HG03575 (cell line): ENCODE data around the gene PLA2G4B.

ENCODE experiments used
- ATAC-seq: cut with Tn5 transposase; IDR thresholded peaks from one replicate; pipeline ENCODE4 v1.9.1; 2021; ENCODE audit not compliant: unreplicated experiment, insufficient number of reproducible peaks, low FRiP score; ENCODE audit errors: extremely low read depth

The PLA2G4B gene

DNA sequence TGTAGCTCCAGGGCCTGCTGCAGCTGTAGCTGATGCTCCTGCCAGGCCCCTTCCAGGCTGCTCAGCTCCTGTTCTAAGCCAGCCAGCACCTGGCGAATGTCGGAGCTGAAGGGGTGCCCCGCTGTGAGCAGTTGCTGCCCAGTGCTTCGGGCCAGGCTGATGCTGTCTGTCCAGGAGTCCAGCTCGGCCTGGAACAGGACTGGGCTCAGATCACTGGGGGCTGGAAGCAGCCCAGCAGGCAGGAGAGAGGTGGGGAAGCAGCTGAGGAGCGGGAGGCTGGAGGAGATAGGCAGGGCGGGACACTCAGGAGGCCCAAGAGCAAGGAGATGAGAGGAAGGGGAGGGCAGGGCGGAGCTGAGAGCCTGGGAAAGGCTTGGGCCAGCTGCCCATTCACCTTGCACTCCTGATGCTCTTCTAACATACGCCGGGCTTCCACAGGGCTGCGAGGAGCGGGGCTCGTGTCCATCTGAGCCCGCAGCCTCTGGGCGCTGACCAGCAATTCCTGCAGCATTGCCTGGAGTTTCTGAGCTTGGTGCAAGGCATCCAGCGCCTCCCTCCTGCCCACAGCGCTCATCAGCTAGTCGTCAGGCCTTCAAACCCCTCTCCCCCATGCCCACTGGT lies 23.2 kb downstream of the PLA2G4B start:
- ATAC-seq = no peak

DNA sequence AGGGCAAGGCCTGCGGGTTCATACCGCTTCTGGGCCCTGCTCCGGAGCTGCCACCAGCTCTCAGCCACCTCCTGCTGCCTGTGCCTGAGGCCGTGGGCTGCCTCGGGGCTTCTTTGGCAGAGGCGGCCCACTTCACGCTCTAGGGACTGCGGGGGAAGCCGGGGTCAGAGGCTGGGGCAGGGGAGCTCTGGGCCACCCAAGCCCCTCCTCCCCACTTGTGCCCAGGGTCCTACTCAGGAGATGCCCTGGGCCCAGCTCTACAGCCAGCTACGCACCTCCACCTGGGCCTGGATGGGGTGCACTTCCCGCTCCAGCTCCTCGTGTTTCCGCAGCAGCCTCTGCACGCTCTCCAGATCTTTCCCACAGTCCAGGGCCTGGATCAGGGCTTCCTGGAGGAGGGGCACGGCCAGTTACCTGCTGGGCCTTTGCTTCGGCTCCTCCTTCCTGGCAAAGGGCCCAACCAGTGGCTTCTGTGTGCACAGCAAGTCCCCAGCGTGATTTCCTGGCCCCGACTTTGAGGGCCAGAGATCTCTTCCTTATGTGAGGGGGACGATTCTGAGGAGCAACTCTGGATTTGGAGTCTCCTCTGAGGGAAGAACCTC lies 24.0 kb downstream of the PLA2G4B start:
- ATAC-seq = no peak

DNA sequence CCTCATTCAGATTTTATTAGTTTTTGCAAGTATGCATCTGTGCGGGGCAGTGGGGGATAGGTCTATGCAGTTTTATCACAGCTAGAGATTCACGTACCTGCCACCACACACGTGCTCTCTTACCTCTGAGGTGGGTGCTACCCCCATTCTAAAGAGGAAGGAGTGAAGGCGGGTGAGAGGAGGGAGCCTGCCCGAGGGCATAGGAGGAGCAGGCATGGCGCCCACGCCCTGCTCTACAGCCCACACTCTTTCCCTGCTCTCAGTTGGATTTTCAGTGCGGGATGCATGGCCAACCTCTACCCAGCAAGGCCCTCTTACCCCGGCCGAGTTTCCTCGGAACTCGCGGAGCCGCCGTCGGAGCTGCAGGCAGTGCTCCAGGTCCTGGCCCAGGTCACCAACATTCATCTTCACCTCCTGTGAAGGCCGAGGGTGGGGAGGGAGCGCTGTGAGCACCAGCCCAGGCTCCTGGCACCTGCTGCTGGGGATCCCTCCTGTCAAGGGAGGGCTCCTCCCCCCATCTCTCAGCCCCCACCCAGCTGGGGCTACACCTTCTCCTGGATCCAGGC lies 26.9 kb downstream of the PLA2G4B start:
- no peak for ATAC-seq

DNA sequence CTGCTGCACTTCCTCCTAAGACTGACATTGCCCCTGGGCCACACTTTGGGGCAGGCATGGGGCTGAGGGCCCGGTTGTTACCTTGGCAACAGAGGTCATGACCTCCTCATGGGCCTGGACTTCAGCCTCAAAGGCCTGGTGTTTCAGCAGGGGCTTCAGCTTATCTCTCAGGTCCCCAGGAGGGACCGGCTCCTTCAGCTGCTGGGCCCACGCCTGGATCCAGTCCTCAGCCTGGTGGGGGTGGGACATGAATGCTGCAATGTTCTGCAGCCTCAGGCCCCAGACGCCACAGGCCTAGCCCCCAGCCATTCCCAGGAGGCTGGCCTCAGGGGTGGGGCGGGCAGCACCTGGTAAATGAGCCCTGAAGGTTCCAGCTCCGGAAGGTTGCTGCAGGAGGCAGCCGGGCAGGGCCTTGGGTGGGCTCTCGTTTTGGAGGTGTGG lies 27.6 kb downstream of the PLA2G4B start:
- no peak for ATAC-seq

DNA sequence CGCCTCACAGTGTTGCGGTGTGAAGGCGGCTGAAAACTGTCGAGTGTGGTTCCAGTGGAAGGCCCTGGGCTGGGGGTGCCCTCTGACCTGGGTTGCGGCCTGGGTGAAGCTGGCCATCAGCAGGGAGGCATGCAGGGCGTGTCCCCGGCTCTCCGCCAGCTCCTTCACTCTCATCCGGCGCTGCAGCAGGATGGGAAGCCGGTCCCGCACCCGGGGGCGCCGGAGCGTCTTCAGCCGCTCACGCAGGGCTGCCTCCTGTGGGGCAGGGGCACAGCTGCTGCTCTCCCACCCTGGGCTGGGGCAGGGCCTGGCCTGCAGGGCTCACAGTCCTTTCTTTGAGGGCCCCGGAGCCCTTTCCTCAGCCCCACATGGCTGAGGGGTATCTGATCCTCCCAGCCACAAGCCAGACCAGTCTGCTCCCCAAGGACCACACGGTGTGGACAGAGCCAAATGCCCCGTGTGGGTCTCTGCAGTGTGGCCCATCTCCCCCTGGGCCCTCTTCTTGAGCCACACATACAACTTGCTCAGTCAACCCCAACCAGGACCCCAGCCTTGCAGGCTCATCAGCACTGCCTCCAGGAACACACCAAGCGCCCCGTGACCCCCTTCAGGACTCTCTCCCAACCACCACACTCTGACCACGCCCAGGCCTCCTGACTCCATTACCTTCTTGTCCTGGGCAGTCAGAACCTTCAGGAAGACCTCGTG lies 28.4 kb downstream of the PLA2G4B start:
- no peak for ATAC-seq

DNA sequence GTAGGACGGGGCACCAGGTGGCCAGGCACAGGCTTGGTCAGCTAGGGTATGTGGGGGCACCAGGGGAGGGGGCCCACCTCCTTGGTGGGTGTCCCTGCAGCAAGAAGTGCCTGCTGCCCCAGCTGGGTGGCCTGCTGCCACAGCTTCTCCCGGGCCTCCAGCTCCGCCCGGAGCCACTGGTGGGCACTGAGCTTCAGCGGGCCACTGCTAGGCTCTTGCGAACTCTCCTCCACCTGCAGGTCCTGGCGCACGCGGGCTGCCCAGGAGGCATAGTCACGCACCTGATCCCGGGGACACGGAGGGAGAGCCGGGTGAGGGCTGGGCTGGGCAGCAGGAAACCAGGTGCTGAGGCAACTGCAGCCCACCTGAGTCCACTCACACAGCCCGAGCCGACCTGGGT lies 29.7 kb downstream of the PLA2G4B start:
- ATAC-seq = no peak

DNA sequence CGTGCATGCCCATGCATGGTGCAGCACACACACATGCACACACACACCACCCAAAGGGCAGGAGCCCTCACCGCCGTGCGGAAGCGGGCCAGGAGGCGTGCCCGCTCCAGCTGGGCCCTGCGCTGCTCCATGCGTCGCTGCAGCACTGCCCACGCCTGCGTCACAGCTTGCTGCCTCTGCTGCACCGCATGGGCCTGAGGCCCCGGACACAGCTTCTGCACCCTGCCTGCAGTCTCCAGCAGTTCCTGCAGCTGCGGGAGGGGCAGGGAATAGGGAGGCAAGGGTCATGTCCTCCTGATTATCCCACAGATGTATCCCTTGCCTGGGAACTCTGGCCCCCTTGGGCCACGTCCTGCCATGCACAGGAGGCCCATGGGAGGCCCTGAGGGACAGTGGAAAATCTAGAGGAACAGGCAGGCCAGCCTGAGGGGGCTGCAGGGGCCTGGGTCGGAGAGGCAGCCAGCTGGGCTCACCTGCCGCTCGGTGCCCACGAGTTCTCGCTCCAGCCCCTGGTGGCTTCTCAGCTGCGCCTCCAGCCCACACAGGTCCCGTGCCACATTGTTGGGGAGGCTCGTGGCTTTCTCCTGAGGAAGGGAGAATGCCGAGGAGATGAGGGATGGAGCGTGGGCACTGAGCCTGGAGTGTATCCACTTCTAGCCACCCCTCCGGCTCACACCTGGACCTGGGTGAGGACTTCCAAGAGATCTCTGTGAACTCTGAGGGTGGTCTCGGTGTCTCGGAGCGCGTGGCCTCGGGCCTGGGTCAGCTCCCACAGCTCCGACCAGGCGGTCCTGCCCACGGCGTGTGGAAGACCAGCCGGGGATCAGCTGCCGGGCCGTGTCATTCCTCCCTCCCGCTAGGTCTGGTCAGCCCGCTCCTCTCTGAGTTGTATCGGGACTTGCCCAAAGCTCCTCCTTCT lies 31.4 kb downstream of the PLA2G4B start:
- ATAC-seq = no peak

DNA sequence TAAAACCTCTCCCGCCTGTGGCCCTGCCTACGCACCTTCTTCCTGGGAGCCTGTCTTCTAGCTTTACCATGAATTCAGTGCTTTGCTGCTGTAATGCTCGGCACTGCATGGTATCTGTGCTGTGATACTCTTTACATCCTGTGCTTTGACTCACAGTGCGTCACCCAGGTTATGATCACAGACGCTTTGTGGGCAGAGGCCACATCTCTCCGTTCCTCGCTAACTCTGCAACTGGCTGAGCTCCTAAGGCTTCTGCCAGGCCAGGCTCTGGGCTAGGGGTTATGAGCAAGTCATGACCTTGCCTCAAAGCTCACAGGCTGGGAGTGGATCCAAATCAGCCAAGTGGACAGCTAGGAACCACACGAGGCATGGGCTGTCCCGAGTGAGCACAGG lies 32.0 kb downstream of the PLA2G4B start:
- ATAC-seq = no peak

DNA sequence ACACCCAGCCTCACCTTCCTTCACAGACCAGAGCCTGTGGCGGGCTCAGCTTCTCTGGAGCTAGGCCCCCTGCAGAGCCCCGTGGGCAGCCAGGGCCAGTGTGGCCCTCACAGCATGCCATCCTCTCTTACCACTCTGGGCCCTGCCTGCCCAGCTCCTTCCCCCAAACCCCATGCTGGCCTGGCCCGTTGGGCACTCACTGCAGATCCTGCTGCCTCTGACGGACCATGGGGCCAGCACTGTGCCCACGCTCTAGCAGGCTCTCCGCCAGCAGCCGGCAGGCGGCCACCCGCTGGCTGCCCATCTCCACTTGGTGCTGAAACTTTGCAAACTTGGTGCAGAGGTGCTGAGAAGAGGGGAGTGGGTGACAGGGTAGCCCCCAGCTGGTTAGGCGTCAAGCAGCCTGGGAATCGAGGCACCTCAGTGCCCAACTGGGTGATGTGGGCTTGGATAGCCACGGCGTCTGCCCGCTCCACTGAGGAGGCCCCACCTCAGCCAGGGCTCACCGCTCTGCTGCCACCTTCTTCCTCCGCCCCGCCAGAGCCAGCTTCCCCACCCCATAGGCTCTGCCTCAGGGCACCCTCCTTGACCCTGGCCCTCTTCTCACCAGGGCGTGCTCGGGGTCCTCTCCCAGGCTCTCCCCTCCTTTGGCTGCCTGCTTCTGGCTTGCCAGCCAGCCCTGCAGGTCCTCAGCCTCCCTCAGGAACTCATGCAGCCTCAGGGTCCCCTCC lies 32.7 kb downstream of the PLA2G4B start:
- no peak for ATAC-seq

DNA sequence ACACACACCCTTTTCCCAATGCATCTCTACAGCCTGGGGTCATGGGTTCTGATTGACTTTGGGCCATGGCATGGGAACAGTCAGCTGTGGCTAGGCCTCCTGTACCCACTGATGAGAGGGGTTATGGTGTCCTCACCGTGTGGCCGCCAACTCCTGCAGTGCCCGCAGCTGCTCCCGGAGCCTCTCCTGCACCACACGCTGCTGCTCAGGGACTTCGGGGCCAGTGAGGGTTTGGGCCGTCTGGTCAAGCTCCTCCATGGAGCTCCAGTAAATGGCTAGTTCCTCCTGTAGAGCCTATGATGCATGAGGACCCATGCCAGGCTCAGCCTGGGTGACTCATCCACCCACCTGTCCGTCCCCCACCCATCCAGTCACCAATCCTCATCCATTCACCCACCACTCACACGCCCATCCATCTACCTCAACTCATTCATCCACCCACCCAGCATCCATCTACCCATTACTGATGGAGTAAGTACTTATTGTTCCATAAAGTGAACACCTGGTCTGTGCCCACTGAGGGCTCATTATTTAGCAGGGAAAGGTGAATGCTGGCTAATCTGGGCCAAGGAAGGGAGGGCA lies 33.6 kb downstream of the PLA2G4B start:
- no peak for ATAC-seq

DNA sequence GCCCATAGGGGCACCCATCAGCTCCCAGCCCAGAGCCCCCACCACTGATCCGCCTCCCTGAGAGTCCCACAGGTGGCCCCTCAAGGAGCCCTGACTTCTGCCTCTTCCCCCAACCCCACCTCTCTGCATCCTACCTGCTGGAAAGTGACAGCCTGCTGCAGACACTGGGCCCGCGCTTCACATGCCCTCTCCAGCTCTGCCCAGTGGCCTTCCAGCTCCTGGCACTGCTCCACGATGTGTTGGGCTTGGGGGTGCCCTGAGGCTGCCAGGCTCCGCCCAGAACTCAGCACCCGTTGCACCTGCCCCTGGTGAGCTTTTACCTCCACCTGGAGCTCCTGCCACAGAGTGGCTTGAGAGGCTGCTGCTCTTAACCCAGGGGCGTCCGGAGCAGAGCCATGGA lies 35.1 kb downstream of the PLA2G4B start:
- ATAC-seq = no peak

DNA sequence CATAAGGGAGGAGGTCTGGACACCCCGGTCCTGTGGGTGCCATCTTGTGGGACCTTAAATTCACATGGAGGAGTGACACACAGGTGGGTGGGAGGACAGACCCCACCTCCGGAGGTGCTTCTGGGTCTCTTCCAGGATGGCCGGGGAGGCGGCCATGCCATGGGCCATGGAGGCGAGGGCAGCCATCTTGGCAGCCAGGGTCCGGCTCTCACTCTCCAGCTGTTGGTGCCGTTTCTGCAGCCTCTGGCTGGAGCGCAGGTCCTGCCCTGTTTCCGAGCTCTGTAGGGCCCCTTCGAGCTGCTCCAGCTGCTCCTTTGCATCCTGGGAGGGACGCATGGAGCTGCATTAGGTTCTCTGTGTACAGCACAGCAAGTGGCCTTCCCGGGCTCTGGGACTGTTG lies 36.1 kb downstream of the PLA2G4B start:
- no peak for ATAC-seq

DNA sequence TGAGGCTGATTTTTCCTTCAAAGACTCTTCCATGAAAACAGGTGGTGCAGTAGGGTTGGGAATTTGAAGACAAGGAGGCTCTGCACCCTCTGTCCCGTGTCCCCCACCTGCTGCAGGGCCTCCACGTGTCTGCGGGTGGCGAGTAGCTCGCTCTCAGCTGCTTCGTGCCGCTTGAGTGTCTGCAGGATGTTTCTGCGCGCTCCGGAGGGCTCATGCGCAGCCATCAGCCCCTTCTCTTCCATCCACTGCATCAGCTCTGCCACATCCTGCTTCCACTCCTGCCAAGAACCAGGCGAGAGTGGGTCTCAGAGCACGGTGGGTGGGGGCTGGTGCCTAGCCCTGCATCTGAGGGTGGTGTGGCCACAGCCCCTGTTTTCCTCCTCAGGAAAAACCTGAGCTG lies 37.4 kb downstream of the PLA2G4B start:
- ATAC-seq = no peak

DNA sequence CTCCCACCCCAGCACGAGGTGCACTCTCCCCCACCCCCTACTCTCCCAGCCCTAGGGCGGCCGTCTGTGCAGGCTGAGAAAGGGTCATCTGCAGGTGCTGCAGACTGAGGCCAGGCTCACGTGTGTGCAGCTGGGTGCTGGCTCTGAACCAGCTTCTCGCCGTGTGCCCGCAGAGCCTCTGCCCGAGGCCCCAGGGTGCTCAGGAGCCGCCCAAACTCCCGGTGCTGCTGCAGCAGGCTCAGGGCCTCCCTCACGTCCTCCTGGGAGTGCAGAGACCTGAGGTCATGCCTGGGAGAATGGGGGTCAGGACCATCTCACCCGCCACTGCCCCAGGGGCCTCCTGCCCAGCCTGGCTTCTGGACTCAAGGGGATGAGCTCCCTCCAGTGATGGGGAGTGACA lies 38.0 kb downstream of the PLA2G4B start:
- ATAC-seq = no peak

DNA sequence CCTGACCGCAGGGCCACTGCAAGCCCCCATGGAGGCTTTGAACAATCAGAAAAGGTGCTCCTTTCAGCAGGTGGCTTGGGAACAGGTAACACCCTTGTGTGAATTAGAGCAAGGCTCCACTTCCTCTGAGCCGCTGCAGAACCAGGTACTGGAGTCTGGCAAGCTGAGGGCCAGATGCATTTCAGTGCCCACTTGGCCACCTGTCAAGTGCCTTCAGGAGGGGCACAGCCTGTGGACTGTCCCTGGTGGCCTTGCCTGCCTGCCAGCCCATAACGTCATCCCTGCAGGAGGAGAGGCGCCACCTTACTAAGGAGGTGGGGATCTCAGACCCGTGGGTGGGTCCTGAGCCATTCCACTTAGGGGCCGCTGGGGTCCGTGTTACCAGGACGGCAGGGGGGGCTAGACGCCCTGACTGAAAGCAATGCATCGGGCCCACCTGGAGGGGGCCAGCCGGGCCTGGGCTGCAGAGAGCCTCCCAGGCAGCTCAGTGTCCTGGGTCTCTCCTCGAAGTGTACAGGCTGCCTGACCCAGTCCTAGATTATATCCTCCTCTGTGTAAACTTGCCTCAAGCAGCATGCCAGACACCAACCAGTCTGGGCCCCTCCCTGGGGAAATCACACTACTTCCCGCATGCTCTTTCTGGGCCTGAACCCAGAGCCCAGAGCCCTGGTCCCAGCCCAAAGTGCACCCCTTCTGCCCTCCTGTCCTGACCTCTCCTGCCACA lies 39.1 kb downstream of the PLA2G4B start:
- no peak for ATAC-seq

DNA sequence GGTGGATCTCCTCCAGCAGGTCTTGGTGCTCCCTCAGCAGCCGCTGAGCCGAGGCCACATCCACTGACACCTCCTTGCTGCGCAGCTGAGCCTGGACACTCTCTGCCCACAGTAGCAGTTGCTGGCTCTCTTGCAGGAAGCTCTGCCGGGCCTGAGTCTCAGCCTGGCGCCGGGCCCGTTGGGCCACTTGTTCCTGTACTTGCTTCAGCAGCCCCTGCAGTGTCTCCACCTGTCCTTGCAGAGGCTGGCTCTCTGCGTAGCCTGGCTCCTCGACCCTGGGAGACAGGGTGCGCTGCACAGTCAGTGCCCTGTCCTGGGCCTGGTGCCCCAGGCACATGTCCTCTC lies 39.7 kb downstream of the PLA2G4B start:
- no peak for ATAC-seq

DNA sequence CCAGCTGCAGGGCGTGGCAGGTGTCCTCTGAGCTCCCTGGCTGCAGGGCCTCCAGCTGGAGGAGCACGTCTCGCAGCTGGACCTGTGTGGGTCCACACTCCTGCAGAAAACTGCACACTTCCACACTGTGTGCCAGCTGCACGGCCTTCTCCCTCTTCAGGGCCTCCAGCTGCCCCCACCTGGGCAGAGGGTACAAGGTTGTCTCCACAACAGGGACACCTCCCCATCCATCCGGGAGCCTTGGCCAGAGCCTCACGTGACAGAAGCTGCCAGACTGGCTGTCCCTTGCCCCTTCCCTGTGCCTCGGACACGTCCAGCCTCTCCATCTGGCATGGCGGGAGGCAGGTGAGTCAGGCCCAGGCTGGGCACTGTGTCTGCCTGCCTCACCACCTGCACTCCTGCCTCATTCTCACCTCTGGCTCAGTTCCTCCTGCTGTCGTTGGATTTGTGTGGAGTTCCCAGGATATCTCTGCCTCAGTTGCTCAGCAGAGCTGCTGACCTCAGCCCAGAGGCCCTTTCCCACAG lies 40.7 kb downstream of the PLA2G4B start:
- ATAC-seq = no peak
